HepG2 (cell line): ENCODE measurements around the gene MYO1E. TPM values are rescaled to one million over a fixed set of nuclear protein-coding genes. Genes with fewer than 3 reads are reported as not detected.

Experiments
- ATAC-seq: fragments of 200-7000 bp; cut with Tn5 transposase; 3 replicates; pipeline ENCODE4 v1.9.1; 2020; ENCODE audit warnings: mild to moderate bottlenecking, moderate library complexity
- BruUV-seq: library from RNA; stranded (reverse); fragments of 400-500 nt; replicated peaks from 2 replicates; lab custom pipeline; 2021; lab: Mats Ljungman, UMichigan
- CTCF ChIA-PET: fragments of 300-600 bp; formaldehyde crosslinking; extraction: SDS; loops from one replicate; lab custom pipeline; 2021; ENCODE audit warnings: low total read pairs, inconsistent platforms, low intra/inter-chr PET ratio; lab: Yijun Ruan, JAX
- POLR2A ChIA-PET: fragments of 350-600 bp; sonication (Branson Sonifier 250); formaldehyde crosslinking; loops from one replicate; lab custom pipeline; 2020; ENCODE audit warnings: antibody characterized with exemption, inconsistent platforms; lab: Yijun Ruan, JAX
- DNase-seq: peaks from one replicate; pipeline ENCODE4 v3.0.0-alpha.2; 2015; ENCODE audit warnings: low spot score
- FAIRE-seq: peaks from 3 replicates; lab custom pipeline; 2011; peaks lifted over from hg19 to GRCh38; lab: Jason Lieb, UNC
- H2AFZ ChIP-seq: one replicate; pipeline ENCODE4 v1.6.1; 2011; ENCODE audit warnings: low read length, inconsistent platforms
- H3K27ac ChIP-seq: fragments of 300-600 bp; 3 replicates; pipeline ENCODE4 v1.8.0; 2011; ENCODE audit warnings: mixed run types, mild to moderate bottlenecking, mixed read lengths, low read length, inconsistent platforms; ENCODE audit not compliant: insufficient read depth; ENCODE audit errors: extremely low read length
- H3K27me3 ChIP-seq, 2 experiments: fragments of 200-600 bp in 1 of 2; 2 replicates in 1 of 2; 3 replicates in 1 of 2; pipeline versions ENCODE4 v1.6.0 to v1.8.0; 2011; ENCODE audit warnings: low read length in 2 of 2, mild to moderate bottlenecking in 2 of 2, moderate library complexity in 2 of 2, inconsistent platforms in 1 of 2; ENCODE audit not compliant: insufficient read depth in 2 of 2, control insufficient read depth in 1 of 2
- H3K36me3 ChIP-seq, 2 experiments: fragments of 200-600 bp in 1 of 2; replicated peaks in 1 of 2; 2 replicates in 1 of 2; 3 replicates in 1 of 2; pipeline versions ENCODE4 v1.5.1 to v1.8.0; 2011; ENCODE audit warnings: low read length in 2 of 2, inconsistent platforms in 1 of 2; ENCODE audit not compliant: insufficient read depth in 2 of 2, control insufficient read depth in 1 of 2
- H3K4me1 ChIP-seq: 2 replicates; pipeline ENCODE4 v1.5.1; 2012; ENCODE audit warnings: low read length, inconsistent platforms; ENCODE audit not compliant: insufficient read depth
- H3K4me2 ChIP-seq: 2 replicates; pipeline ENCODE4 v1.6.0; 2011; ENCODE audit warnings: low read depth, low read length, inconsistent platforms
- H3K4me3 ChIP-seq, 3 experiments: fragments of 200-600 bp in 1 of 3; sonication (generic), shearing (Covaris generic) in 1 of 3; replicated peaks in 1 of 3; 2 replicates each; pipeline ENCODE4 v1.5.1; 2011 to 2016; ENCODE audit warnings: low read length in 3 of 3, inconsistent platforms in 2 of 3, low read depth in 2 of 3, mild to moderate bottlenecking in 2 of 3, control low read depth in 1 of 3, mixed read lengths in 1 of 3; ENCODE audit not compliant: insufficient read depth in 1 of 3
- H3K79me2 ChIP-seq: one replicate; pipeline ENCODE4 v1.6.1; 2011; ENCODE audit warnings: low read length, inconsistent platforms; ENCODE audit not compliant: insufficient read depth
- H3K9ac ChIP-seq: 2 replicates; pipeline ENCODE4 v1.6.0; 2011; ENCODE audit warnings: mild to moderate bottlenecking, low read depth, low read length, inconsistent platforms; ENCODE audit not compliant: insufficient read depth
- H3K9me3 ChIP-seq: 2 replicates; pipeline ENCODE4 v1.5.1; 2012; ENCODE audit warnings: mild to moderate bottlenecking, low read length
- H4K20me1 ChIP-seq: 2 replicates; pipeline ENCODE4 v1.6.0; 2011; ENCODE audit warnings: inconsistent platforms, mild to moderate bottlenecking, low read length, moderate library complexity; ENCODE audit not compliant: insufficient read depth
- ARNT ChIP-seq: fragments of 450-650 bp; IDR thresholded peaks from 2 replicates; pipeline ENCODE4 v1.6.1; 2017
- CEBPB ChIP-seq: IDR thresholded peaks from 2 replicates; pipeline ENCODE4 v1.6.1; 2011; ENCODE audit warnings: low read depth, low read length, improper control_type of control experiment, borderline replicate concordance
- FOXA3 ChIP-seq: IDR thresholded peaks from 2 replicates; pipeline ENCODE4 v1.6.1; 2016; ENCODE audit warnings: missing genetic modification reagents, missing compliant biosample characterization
- KLF16 ChIP-seq, 2 experiments: sonication (generic) in 1 of 2; formaldehyde crosslinking in 1 of 2; IDR thresholded peaks; 2 replicates each; pipeline versions ENCODE4 v1.6.1 to v1.8.0; 2016 to 2023; ENCODE audit warnings: missing genetic modification reagents in 2 of 2, missing compliant biosample characterization in 1 of 2
- MIER3 ChIP-seq: IDR thresholded peaks from 2 replicates; pipeline ENCODE4 v1.6.1; 2016; ENCODE audit warnings: missing compliant biosample characterization, borderline replicate concordance
- PHF8 ChIP-seq: sonication (generic); formaldehyde crosslinking; IDR thresholded peaks from 2 replicates; pipeline ENCODE4 v1.5.0; 2020; ENCODE audit warnings: missing genetic modification reagents
- TAF1 ChIP-seq: sonication (generic); formaldehyde crosslinking; IDR thresholded peaks from 2 replicates; pipeline ENCODE4 v1.4.0; 2020; ENCODE audit warnings: missing genetic modification reagents
- ZFP37 ChIP-seq: sonication (generic); formaldehyde crosslinking; IDR thresholded peaks from 2 replicates; pipeline ENCODE4 v1.4.0; 2020; ENCODE audit warnings: missing genetic modification reagents, borderline replicate concordance
- WGBS: methylation state at CpG from one replicate; pipeline ENCODE4 v1.1.6; 2017; ENCODE audit warnings: low lambda C conversion rate; 5-methylcytosine and 5-hydroxymethylcytosine counted together
- in situ Hi-C: cut with HindIII; loops from 2 replicates; pipeline ENCODE4 v1.10.0; 2017; ENCODE audit warnings: low pct_unique_long_range_greater_than_20kb; ENCODE audit not compliant: extremely low pct_ligation_motif_present
- intact Hi-C: fragments of 100-400 bp; cut with micrococcal nuclease; formaldehyde crosslinking; loops from one replicate; pipeline ENCODE4 v1.10.0; 2022; ENCODE audit not compliant: unreplicated experiment
- polyA plus RNA-seq, 8 experiments: library from polyadenylated mRNA; depleted of rRNA in 3 of 8; stranded (reverse) in 7 of 8; unstranded in 1 of 8; fragments of >200 nt; fragmentation: Illumina TruSeq in 4 of 8; extraction: Trizol in 4 of 8; gene quantifications; 2 replicates each; pipeline versions ENCODE4 v1.2.1 to v1.2.3, GENCODE V29; 2011 to 2016; ENCODE audit warnings: low read depth in 4 of 8, missing spikeins in 1 of 8, mixed read lengths in 1 of 8; ENCODE audit not compliant: insufficient read depth in 1 of 8
- total RNA-seq, 5 experiments: library from RNA; depleted of rRNA; stranded (reverse); fragments of >200 nt; fragmentation: Illumina TruSeq; extraction: Trizol; gene quantifications; 2 replicates each; pipeline ENCODE4 v1.2.3, GENCODE V29; 2016; ENCODE audit warnings: low read depth in 1 of 5
- TF ChIP-seq, protein P1 (sequence below): fragments of 450-650 bp; IDR thresholded peaks from 2 replicates; pipeline ENCODE4 v1.6.1; 2016
- TF ChIP-seq, protein P2 (sequence below): sonication (generic); formaldehyde crosslinking; IDR thresholded peaks from 2 replicates; pipeline ENCODE4 v1.5.1; 2020; ENCODE audit warnings: mild to moderate bottlenecking, missing genetic modification reagents, moderate library complexity
- TF ChIP-seq, protein P3 (sequence below), 2 experiments: sonication (generic) in 1 of 2; formaldehyde crosslinking in 1 of 2; IDR thresholded peaks; 2 replicates each; pipeline versions ENCODE4 v1.5.1 to v1.6.1; 2011 to 2020; ENCODE audit warnings: borderline replicate concordance in 1 of 2, low read depth in 1 of 2, low read length in 1 of 2, mild to moderate bottlenecking in 1 of 2, missing genetic modification reagents in 1 of 2, moderate library complexity in 1 of 2

Gene MYO1E
- total and polyA plus RNA-seq, 2 of the 13 experiments (the other 11 are each of a cell fraction or from before 2014, with no cell fraction given), result 15.7 to 25.1 TPM

DNA sequence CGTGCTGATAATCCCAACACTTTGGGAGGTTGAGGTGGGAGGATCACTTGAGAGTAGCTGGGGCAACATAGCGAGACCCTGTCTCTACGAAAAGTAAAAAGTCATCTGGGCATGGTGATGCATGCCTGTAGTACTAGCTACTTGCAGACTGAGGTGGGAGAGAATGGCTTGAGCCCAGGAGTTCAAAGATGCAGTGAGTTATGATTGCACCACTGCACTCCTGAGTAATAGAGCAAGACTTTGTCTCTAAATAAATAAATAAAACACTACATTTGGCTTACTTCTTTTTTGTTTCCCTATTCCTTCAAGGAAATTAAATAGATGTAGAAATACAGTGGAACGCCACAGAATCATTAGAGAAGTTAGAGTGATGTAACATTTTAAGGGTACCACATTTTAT lies 186.2 kb downstream of the MYO1E start:
- Histone ChIP-seq H3K9ac (no peak overlapping the region), H3K27ac (no peak overlapping the region), H3K4me2 (no peak overlapping the region), H3K4me3 (no peak overlapping the region), H3K36me3 (peaks cover 3 to 34% of the 10 kb centered on the region in 2 experiments; a peak in 3 of 5 replicates), H3K27me3 (no peaks in the 10 kb centered on the region), H2AFZ (no peak overlapping the region), H3K4me1 (no peaks in the 10 kb centered on the region), H3K79me2 (no peaks in the 10 kb centered on the region), H4K20me1 (no peaks in the 10 kb centered on the region), H3K9me3 (peaks cover 12% of the 10 kb centered on the region)
- ChIA-PET POLR2A (no interaction called here), CTCF (no interaction called here)
- DNase-seq (no peak), ATAC-seq (no peak), FAIRE-seq (no peak)
- in situ Hi-C loops, result no loop called here
- no TSS peak for BruUV-seq
- WGBS, result 100% methylated on average over 4 of the region's 4 CpGs
- intact Hi-C loops, result no loop called here
- TF ChIP-seq, protein P1, sequence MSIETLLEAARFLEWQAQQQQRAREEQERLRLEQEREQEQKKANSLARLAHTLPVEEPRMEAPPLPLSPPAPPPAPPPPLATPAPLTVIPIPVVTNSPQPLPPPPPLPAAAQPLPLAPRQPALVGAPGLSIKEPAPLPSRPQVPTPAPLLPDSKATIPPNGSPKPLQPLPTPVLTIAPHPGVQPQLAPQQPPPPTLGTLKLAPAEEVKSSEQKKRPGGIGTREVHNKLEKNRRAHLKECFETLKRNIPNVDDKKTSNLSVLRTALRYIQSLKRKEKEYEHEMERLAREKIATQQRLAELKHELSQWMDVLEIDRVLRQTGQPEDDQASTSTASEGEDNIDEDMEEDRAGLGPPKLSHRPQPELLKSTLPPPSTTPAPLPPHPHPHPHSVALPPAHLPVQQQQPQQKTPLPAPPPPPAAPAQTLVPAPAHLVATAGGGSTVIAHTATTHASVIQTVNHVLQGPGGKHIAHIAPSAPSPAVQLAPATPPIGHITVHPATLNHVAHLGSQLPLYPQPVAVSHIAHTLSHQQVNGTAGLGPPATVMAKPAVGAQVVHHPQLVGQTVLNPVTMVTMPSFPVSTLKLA, result no peak
- TF ChIP-seq TAF1 (no peak), FOXA3 (CRISPR knock-in tag) (no peak), KLF16 (CRISPR knock-in tag; IDR thresholded peaks at IDR 0.05) (no peak), CEBPB (no peak), MIER3 (no peak), ARNT (no peak), PHF8 (CRISPR knock-in tag) (no peak), ZFP37 (CRISPR knock-in tag) (no peak)
- TF ChIP-seq, protein P2, sequence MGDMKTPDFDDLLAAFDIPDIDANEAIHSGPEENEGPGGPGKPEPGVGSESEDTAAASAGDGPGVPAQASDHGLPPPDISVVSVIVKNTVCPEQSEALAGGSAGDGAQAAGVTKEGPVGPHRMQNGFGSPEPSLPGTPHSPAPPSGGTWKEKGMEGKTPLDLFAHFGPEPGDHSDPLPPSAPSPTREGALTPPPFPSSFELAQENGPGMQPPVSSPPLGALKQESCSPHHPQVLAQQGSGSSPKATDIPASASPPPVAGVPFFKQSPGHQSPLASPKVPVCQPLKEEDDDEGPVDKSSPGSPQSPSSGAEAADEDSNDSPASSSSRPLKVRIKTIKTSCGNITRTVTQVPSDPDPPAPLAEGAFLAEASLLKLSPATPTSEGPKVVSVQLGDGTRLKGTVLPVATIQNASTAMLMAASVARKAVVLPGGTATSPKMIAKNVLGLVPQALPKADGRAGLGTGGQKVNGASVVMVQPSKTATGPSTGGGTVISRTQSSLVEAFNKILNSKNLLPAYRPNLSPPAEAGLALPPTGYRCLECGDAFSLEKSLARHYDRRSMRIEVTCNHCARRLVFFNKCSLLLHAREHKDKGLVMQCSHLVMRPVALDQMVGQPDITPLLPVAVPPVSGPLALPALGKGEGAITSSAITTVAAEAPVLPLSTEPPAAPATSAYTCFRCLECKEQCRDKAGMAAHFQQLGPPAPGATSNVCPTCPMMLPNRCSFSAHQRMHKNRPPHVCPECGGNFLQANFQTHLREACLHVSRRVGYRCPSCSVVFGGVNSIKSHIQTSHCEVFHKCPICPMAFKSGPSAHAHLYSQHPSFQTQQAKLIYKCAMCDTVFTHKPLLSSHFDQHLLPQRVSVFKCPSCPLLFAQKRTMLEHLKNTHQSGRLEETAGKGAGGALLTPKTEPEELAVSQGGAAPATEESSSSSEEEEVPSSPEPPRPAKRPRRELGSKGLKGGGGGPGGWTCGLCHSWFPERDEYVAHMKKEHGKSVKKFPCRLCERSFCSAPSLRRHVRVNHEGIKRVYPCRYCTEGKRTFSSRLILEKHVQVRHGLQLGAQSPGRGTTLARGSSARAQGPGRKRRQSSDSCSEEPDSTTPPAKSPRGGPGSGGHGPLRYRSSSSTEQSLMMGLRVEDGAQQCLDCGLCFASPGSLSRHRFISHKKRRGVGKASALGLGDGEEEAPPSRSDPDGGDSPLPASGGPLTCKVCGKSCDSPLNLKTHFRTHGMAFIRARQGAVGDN (CRISPR knock-in tag), result no peak
- TF ChIP-seq, protein P3, sequence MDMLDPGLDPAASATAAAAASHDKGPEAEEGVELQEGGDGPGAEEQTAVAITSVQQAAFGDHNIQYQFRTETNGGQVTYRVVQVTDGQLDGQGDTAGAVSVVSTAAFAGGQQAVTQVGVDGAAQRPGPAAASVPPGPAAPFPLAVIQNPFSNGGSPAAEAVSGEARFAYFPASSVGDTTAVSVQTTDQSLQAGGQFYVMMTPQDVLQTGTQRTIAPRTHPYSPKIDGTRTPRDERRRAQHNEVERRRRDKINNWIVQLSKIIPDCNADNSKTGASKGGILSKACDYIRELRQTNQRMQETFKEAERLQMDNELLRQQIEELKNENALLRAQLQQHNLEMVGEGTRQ (IDR thresholded peaks at IDR 0.05; ENCODE audit: low read depth, low read length), result no peak
- TF ChIP-seq, protein P3 (CRISPR knock-in tag; IDR thresholded peaks at IDR 0.05; ENCODE audit: borderline replicate concordance), result no peak
